Breast epithelium (tissue), 4 donors: ENCODE results near the gene OXSR1. TPM values are rescaled to one million over a fixed set of nuclear protein-coding genes. Genes with fewer than 3 reads are reported as not detected.

ENCODE experiments used
- DNase-seq, 2 donors: peaks; one replicate each; pipeline ENCODE4 v3.0.0-alpha.2; 2019; ENCODE audit warnings: low spot score in 2 of 2
- H3K27ac ChIP-seq, 2 donors: fragments of 200-600 bp; sonication (generic) in 1 of 2; one replicate each; pipeline ENCODE4 v1.5.1; 2016 to 2019; ENCODE audit warnings: mild to moderate bottlenecking in 1 of 2
- H3K27me3 ChIP-seq, 2 donors: fragments of 200-600 bp; sonication (generic) in 1 of 2; one replicate each; pipeline versions ENCODE4 v1.5.1 to v1.6.0; 2017 to 2019; ENCODE audit warnings: control low read depth in 1 of 2, mild to moderate bottlenecking in 1 of 2
- H3K36me3 ChIP-seq: fragments of 200-600 bp; one replicate; pipeline ENCODE4 v1.5.1; 2019
- H3K4me1 ChIP-seq, 2 donors: fragments of 200-600 bp; sonication (generic); one replicate each; pipeline ENCODE4 v1.5.1; 2016 to 2019; ENCODE audit warnings: control low read depth in 1 of 2
- H3K4me3 ChIP-seq, 3 donors: fragments of 200-600 bp; sonication (generic); 1 replicate in 2 of 3; 2 replicates in 1 of 3; pipeline ENCODE4 v1.5.1; 2016 to 2019; ENCODE audit warnings: mild to moderate bottlenecking in 3 of 3, moderate library complexity in 2 of 3
- H3K9me3 ChIP-seq, 2 donors: fragments of 200-600 bp; sonication (generic) in 1 of 2; one replicate each; pipeline ENCODE4 v1.5.1; 2016 to 2019; ENCODE audit warnings: control low read depth in 1 of 2
- CTCF ChIP-seq, 3 donors: fragments of 450-650 bp; IDR thresholded peaks; one replicate each; pipeline ENCODE4 v1.5.1; 2016 to 2017; ENCODE audit warnings: antibody characterized with exemption in 3 of 3, mild to moderate bottlenecking in 3 of 3, moderate library complexity in 3 of 3
- POLR2A ChIP-seq: fragments of 450-650 bp; IDR thresholded peaks from one replicate; pipeline ENCODE4 v1.6.1; 2016; ENCODE audit warnings: antibody characterized with exemption, mild to moderate bottlenecking, moderate library complexity
- POLR2AphosphoS5 ChIP-seq, 3 donors: sonication (generic); formaldehyde crosslinking; IDR thresholded peaks; one replicate each; pipeline ENCODE4 v1.6.1; 2017; ENCODE audit warnings: antibody characterized with exemption in 3 of 3
- intact Hi-C: fragments of 100-400 bp; cut with DNase I; formaldehyde crosslinking; loops from one replicate; pipeline ENCODE4 v1.15.1; 2023; ENCODE audit warnings: low total_unique reads
- total RNA-seq, 3 donors: library from RNA; depleted of rRNA; stranded (reverse); fragments of >200 nt; gene quantifications; one replicate each; pipeline ENCODE4 v1.1.0, GENCODE V29; 2016

OXSR1 gene
- total RNA-seq, 3 donors from 2014 or later: 29.0 to 41.6 (median 33.1) TPM

GRCh38 chr3:38128303-38128655 lies 37.1 kb upstream of the OXSR1 start:
- DNase-seq: no peak
- Histone ChIP-seq H3K36me3 (no peaks in the 10 kb centered on the region), H3K27me3 (no peaks in the 10 kb centered on the region), H3K27ac (no peak overlapping the region), H3K9me3 (no peaks in the 10 kb centered on the region), H3K4me1 (peaks cover 0 to under 1% of the 10 kb centered on the region in 2 donors), H3K4me3 (no peak overlapping the region)
- intact Hi-C loops: no loop called here
- TF ChIP-seq POLR2AphosphoS5 (IDR thresholded peaks at IDR 0.05): no peak
- no peak for TF ChIP-seq CTCF (IDR thresholded peaks at IDR 0.05)
- no peak for TF ChIP-seq POLR2A

DNA sequence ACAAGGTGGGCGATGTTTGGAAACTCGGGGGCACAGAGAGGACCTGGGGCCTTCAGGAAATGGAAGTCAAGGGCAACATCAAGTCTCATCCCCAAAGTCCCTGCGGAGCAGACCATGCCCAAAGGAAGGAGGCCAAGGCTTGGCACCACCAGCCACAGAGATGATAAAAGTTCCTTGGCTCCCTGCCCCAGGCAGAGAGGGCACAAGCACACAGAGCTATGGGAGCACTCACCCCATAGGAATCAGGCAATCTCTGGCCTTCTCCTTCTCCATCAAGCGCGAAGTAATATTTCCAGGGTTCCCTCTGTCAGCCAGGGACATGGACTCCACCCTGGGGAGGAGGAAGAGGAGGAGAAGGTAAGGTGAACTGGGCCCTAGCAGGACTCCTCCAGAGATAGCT lies 36.3 kb upstream of the OXSR1 start:
- peaks cover 0 to 8% of the 10 kb centered on the region in 2 donors for H3K4me1 ChIP-seq
- DNase-seq: no peak
- no peaks in the 10 kb centered on the region for H3K27me3 ChIP-seq
- no peak overlapping the region for H3K4me3 ChIP-seq
- H3K9me3 ChIP-seq: no peaks in the 10 kb centered on the region
- intact Hi-C loops: no loop called here
- TF ChIP-seq CTCF (IDR thresholded peaks at IDR 0.05): no peak
- no peak for TF ChIP-seq POLR2AphosphoS5 (IDR thresholded peaks at IDR 0.05)
- no peak for TF ChIP-seq POLR2A
- H3K36me3 ChIP-seq: no peaks in the 10 kb centered on the region
- H3K27ac ChIP-seq: no peak overlapping the region

DNA sequence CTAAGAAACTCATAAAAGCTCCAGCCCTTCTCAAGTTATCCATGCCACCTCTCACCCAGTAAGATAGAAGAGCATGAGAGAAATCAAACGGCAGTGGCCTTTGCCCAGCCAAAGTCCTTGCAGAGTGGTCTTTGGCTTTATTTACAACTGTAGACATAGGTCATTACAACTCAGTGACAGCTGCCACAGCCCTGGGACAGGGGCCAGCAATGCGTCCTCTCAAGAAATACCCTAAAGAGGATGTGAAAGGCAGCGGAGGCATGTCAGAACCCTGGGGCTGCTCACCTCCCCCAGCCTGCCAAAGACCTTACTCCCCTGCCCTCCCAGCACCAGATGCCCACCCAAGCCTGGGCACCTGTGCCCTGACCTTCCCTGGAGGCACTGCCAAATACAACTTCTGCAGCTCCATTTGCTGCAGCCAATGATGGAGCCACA lies 34.7 kb upstream of the OXSR1 start:
- H3K36me3 ChIP-seq: no peaks in the 10 kb centered on the region
- H3K4me3 ChIP-seq: no peak overlapping the region
- DNase-seq: no peak
- peaks cover 0 to 17% of the 10 kb centered on the region in 2 donors for H3K4me1 ChIP-seq
- H3K27me3 ChIP-seq: no peaks in the 10 kb centered on the region
- no peak overlapping the region for H3K27ac ChIP-seq
- no peak for TF ChIP-seq POLR2AphosphoS5 (IDR thresholded peaks at IDR 0.05)
- TF ChIP-seq CTCF (IDR thresholded peaks at IDR 0.05): no peak
- no peak for TF ChIP-seq POLR2A
- intact Hi-C loops: no loop called here
- no peaks in the 10 kb centered on the region for H3K9me3 ChIP-seq

DNA sequence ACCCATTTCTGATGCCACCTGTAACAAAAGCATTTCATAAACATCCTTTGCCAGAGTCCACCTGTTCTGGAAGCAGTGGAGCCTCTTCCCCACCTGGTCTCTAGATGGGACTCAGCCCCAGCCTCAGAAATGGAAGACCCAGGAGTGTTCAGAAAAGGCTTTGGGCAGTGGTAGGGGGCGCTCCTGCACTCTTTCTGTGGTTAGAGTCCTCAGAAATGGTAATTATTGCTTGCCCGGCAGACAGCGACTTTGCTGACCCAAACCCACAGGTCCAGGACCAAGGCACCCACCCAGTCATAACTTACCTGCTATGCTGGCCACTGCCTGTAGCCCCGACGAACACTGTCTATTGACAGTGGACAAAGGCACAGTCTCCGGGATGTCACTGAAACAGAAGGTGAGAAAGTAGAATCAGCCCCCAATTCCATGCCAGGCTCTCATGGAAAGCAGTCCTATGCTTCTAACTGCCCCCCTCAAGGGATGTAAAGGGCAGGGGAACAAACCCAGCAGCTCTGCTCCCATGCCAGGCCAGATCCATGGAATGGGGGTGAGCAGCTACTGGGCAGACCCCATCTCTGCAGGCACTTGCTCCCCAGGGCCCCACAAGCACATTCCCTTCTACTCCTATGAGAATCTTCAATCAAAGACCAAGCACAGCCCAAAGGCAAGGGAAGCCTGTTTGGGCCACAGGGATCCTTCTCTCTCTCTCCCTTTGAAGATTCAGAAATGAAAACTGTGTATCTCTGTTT lies 33.5 kb upstream of the OXSR1 start:
- Histone ChIP-seq H3K4me1 (peaks cover 0 to 22% of the 10 kb centered on the region in 2 donors), H3K9me3 (no peaks in the 10 kb centered on the region), H3K4me3 (no peak overlapping the region), H3K27ac (no peak overlapping the region), H3K36me3 (no peaks in the 10 kb centered on the region), H3K27me3 (no peaks in the 10 kb centered on the region)
- no peak for DNase-seq
- TF ChIP-seq POLR2AphosphoS5 (IDR thresholded peaks at IDR 0.05) (no peak), POLR2A (no peak), CTCF (IDR thresholded peaks at IDR 0.05) (no peak)
- intact Hi-C loops: loop anchor here (1.0 kb wide), 1 partner anchor 20 kb away; no protein-coding TSS in a partner anchor

GRCh38 chr3:38133209-38133556 lies 32.2 kb upstream of the OXSR1 start:
- peak overlapping the region; percentile 64 to 68 for H3K27ac ChIP-seq
- H3K27me3 ChIP-seq: no peaks in the 10 kb centered on the region
- no peaks in the 10 kb centered on the region for H3K36me3 ChIP-seq
- H3K4me3 ChIP-seq: no peak overlapping the region
- TF ChIP-seq POLR2A (no peak), POLR2AphosphoS5 (IDR thresholded peaks at IDR 0.05) (no peak), CTCF (IDR thresholded peaks at IDR 0.05) (no peak)
- intact Hi-C loops: no loop called here
- no peaks in the 10 kb centered on the region for H3K9me3 ChIP-seq
- no peak for DNase-seq
- H3K4me1 ChIP-seq: peaks cover 0 to 27% of the 10 kb centered on the region in 2 donors
